ENCODE data around the gene ADRM1. TPM values are rescaled to one million over a fixed set of nuclear protein-coding genes. Genes with fewer than 3 reads are reported as not detected.

The ADRM1 gene
- total and polyA plus RNA-seq, 8 donors: 30.0 to 96.9 (median 43.5) TPM

- Histone ChIP-seq H3K4me1 (peaks cover 42 to 86% of the 10 kb centered on the region in 2 donors), H3K27ac (peak overlapping the region; percentile 81 to 84), H3K27me3 (peaks cover 0 to 15% of the 10 kb centered on the region in 2 donors), H3K9me3 (no peaks in the 10 kb centered on the region), H3K36me3 (peaks cover 0 to 15% of the 10 kb centered on the region in 2 donors), H3K4me3 (peak overlapping the region in 1 of 2 donors; percentile 13)
- peak in 1 of 4 donors; percentile 41 for DNase-seq
- intact Hi-C loops (cut with DNase I): no loop called here
- no peak for ATAC-seq
- TF ChIP-seq CTCF (IDR thresholded peaks at IDR 0.05): no peak
Observed at GRCh38 chr20:62357681-62358080, 54.9 kb downstream of the ADRM1 start.

Small RNA genes lying within 50 kb of the gene (microRNA-seq; reads per million reads assigned to microRNA genes)
- gene MIR4758: 2.0 to 7.1 reads per million in 2 donors

Other genes with a start within 250 kb of the ADRM1 start
- gene TAF4, start 237.1 kb upstream of the ADRM1 start, total RNA-seq: 10 to 100 TPM; 15.2 to 16.1 TPM
- gene TAF4, start 237.1 kb upstream of the ADRM1 start, polyA plus RNA-seq (ENCODE audit: insufficient read length in 6 of 6): 10 to 100 TPM; 14.1 to 21.0 (median 18.4) TPM
- gene LSM14B, start 180.5 kb upstream of the ADRM1 start, total RNA-seq: 10 to 100 TPM; 36.0 to 36.2 TPM
- 10 to 100 TPM; 57.1 to 62.3 (median 59.9) TPM for gene LSM14B, start 180.5 kb upstream of the ADRM1 start, polyA plus RNA-seq (ENCODE audit: insufficient read length in 6 of 6)
- 100 to 1,000 TPM; 180 to 296 TPM for gene PSMA7, start 159.6 kb upstream of the ADRM1 start, total RNA-seq
- 100 to 1,000 TPM; 150 to 207 (median 168) TPM for gene PSMA7, start 159.6 kb upstream of the ADRM1 start, polyA plus RNA-seq (ENCODE audit: insufficient read length in 6 of 6)
- gene SS18L1, start 159.2 kb upstream of the ADRM1 start, total RNA-seq: 10 to 100 TPM; 14.6 to 14.9 TPM
- 10 to 100 TPM; 21.0 to 30.0 (median 23.6) TPM for gene SS18L1, start 159.2 kb upstream of the ADRM1 start, polyA plus RNA-seq (ENCODE audit: insufficient read length in 6 of 6)
- gene MTG2, start 120.0 kb upstream of the ADRM1 start, total RNA-seq: 10 to 100 TPM; 25.5 to 29.6 TPM
- gene MTG2, start 120.0 kb upstream of the ADRM1 start, polyA plus RNA-seq (ENCODE audit: insufficient read length in 6 of 6): 10 to 100 TPM; 30.1 to 34.6 (median 31.8) TPM
- gene HRH3, start 82.7 kb upstream of the ADRM1 start, total RNA-seq: not detected
- not detected for gene HRH3, start 82.7 kb upstream of the ADRM1 start, polyA plus RNA-seq (ENCODE audit: insufficient read length in 6 of 6)
- gene OSBPL2, start 64.5 kb upstream of the ADRM1 start, total RNA-seq: 10 to 100 TPM; 40.1 to 47.3 TPM
- gene OSBPL2, start 64.5 kb upstream of the ADRM1 start, polyA plus RNA-seq (ENCODE audit: insufficient read length in 6 of 6): 10 to 100 TPM; 25.6 to 38.0 (median 31.6) TPM
- gene LAMA5, start 64.3 kb downstream of the ADRM1 start, total RNA-seq: 100 to 1,000 TPM; 222 to 267 TPM
- 100 to 1,000 TPM; 123 to 211 (median 139) TPM for gene LAMA5, start 64.3 kb downstream of the ADRM1 start, polyA plus RNA-seq (ENCODE audit: insufficient read length in 6 of 6)
- 1,000 to 10,000 TPM; 1,004 to 1,135 TPM for gene RPS21, start 84.1 kb downstream of the ADRM1 start, total RNA-seq
- 1,000 to 10,000 TPM in 3 of 6 donors, 100 to 1,000 TPM in 3; 928 to 1,176 (median 997) TPM for gene RPS21, start 84.1 kb downstream of the ADRM1 start, polyA plus RNA-seq (ENCODE audit: insufficient read length in 6 of 6)
- gene CABLES2, start 104.3 kb downstream of the ADRM1 start, total RNA-seq: 1 to 10 TPM; 4.1 to 6.3 TPM
- 10 to 100 TPM; 11.9 to 16.7 (median 14.6) TPM for gene CABLES2, start 104.3 kb downstream of the ADRM1 start, polyA plus RNA-seq (ENCODE audit: insufficient read length in 6 of 6)
- gene RBBP8NL, start 124.5 kb downstream of the ADRM1 start, total RNA-seq: 1 to 10 TPM in 1 of 2 donors, under 1 TPM in 1; 0.97 to 1.1 TPM
- 1 to 10 TPM; 2.5 to 4.2 (median 3.7) TPM for gene RBBP8NL, start 124.5 kb downstream of the ADRM1 start, polyA plus RNA-seq (ENCODE audit: insufficient read length in 6 of 6)
- gene GATA5, start 173.0 kb downstream of the ADRM1 start, total RNA-seq: 1 to 10 TPM in 1 of 2 donors, under 1 TPM in 1; 0.84 to 2.5 TPM
- 10 to 100 TPM; 23.1 to 45.8 (median 36.3) TPM for gene GATA5, start 173.0 kb downstream of the ADRM1 start, polyA plus RNA-seq (ENCODE audit: insufficient read length in 6 of 6)

Data from left lung (tissue), 10 donors.